ENCODE data around the gene CEACAM20.
"Not testable (repeated sequence)": the region's sequence is repeated elsewhere in the genome, so short reads cannot be mapped to it uniquely, and the experiment has no call there.

The CEACAM20 gene

DNA sequence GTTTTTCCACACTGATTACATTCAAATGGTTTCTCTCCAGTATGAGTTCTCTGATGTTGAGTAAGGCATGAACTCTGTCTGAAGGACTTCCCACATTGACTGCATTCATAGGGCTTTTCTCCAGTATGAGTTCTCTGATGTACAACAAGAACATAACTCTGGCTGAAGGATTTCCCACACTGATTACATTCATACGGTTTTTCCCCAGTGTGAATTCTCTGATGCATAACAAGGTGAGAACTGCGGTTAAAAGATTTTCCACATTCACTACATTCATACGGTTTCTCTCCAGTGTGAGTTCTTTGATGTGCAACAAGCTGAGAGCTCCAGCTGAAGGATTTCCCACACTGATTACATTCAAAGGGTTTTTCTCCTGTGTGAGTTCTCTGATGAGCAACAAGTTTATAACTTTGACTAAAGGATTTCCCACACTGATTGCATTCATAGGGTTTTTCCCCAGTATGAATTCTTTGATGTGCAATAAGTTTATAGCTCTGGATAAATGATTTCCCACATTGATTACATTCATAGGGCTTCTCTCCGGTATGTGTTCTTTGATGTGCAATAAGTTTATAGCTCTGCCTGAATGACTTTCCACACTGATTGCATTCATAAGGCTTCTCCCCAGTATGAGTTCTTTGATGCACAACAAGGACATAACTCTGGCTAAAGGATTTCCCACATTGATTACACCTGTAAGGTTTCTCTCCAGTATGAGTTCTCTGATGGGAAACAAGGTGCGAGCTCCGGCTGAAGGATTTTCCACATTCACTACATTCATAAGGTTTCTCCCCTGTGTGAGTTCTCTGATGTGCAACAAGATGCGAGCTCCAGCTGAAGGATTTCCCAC lies 52.7 kb downstream of the CEACAM20 start:
- no peak for DNase-seq

DNA sequence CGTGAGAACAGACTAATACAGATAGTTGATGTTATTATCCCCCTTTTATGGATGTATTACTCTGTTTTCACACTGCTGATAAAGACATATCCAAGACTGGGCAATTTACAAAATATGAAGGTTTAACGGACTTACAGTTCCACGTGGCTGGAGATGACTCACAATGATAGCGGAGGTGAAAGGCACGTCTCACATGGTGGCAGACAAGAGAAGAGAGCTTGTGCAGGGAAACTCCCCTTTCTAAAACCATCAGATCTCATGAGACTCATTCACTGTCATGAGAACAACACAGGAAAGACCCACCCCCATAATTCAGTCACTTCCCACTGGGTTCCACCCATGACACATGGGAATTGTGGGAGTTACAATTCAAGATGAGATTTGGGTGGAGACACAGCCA lies 60.7 kb downstream of the CEACAM20 start:
- not testable (repeated sequence) for DNase-seq

DNA sequence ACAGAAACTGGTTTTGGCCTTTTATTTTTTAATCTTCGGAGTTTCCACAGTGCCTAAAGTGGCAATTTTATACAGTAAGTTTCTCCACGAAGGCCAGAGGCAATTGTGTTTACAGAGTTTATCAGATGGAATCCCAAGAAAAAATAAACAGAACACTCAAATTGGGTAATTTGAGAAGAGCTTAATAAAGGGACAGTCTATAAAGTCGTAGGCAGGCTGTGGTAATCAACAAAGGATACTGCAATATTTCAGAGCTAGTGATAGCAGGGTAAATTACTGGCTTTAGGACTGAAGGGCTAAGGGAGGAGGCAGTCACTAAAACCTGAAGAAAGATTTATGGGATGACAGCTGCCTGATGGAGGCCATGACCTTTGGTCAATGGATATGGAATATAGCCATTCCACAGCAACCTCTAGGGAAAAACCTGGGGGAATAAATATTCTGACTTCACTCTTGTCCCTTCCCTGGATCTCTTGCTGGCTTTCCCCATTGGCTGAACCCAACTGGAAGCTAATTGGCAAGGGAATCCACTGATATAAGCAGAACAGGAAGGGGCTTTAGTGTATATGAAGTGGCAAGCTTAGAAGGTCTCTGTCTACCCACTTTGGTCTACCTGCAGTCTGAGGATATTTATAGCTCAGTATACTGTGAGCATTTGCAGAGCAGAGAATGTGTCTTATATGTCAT lies 66.7 kb downstream of the CEACAM20 start:
- not testable (repeated sequence) for DNase-seq
